ENCODE measurements around the gene JMJD7.

Gene JMJD7

GRCh38 chr15:41883484-41883825, 55.6 kb downstream of the JMJD7 start:
- H3K4me3 ChIP-seq (ENCODE audit: low read depth, low read length): no peak overlapping the region
- H3K9me3 ChIP-seq: no peaks in the 10 kb centered on the region
- no peaks in the 10 kb centered on the region for H3K27me3 ChIP-seq
- DNase-seq: no peak
- no peaks in the 10 kb centered on the region for H3K36me3 ChIP-seq
- peaks cover 2% of the 10 kb centered on the region for H3K4me1 ChIP-seq
- TF ChIP-seq CTCF (IDR thresholded peaks at IDR 0.05; ENCODE audit: low read depth, low read length): no peak

- no peak overlapping the region for H3K4me3 ChIP-seq (ENCODE audit: low read depth, low read length)
- DNase-seq: no peak
- H3K4me1 ChIP-seq: peaks cover 6% of the 10 kb centered on the region
- TF ChIP-seq CTCF (IDR thresholded peaks at IDR 0.05; ENCODE audit: low read depth, low read length): no peak
- no peaks in the 10 kb centered on the region for H3K9me3 ChIP-seq
- H3K36me3 ChIP-seq: no peaks in the 10 kb centered on the region
- no peaks in the 10 kb centered on the region for H3K27me3 ChIP-seq
These were observed 56.6 kb downstream of the JMJD7 start for GRCh38 chr15:41884458-41884857.

GRCh38 chr15:41885321-41885720, 57.4 kb downstream of the JMJD7 start:
- no peaks in the 10 kb centered on the region for H3K9me3 ChIP-seq
- TF ChIP-seq CTCF (IDR thresholded peaks at IDR 0.05; ENCODE audit: low read depth, low read length): no peak
- H3K4me1 ChIP-seq: peaks cover 6% of the 10 kb centered on the region
- H3K36me3 ChIP-seq: no peaks in the 10 kb centered on the region
- H3K4me3 ChIP-seq (ENCODE audit: low read depth, low read length): no peak overlapping the region
- H3K27me3 ChIP-seq: no peaks in the 10 kb centered on the region
- no peak for DNase-seq

- H3K9me3 ChIP-seq: no peaks in the 10 kb centered on the region
- DNase-seq: no peak
- TF ChIP-seq CTCF (IDR thresholded peaks at IDR 0.05; ENCODE audit: low read depth, low read length): no peak
- no peak overlapping the region for H3K4me3 ChIP-seq (ENCODE audit: low read depth, low read length)
- peaks cover 6% of the 10 kb centered on the region for H3K4me1 ChIP-seq
- H3K36me3 ChIP-seq: no peaks in the 10 kb centered on the region
- H3K27me3 ChIP-seq: no peaks in the 10 kb centered on the region
These were observed 57.9 kb downstream of the JMJD7 start for GRCh38 chr15:41885841-41886240.

GRCh38 chr15:41886741-41887140, 58.8 kb downstream of the JMJD7 start:
- no peak for TF ChIP-seq CTCF (IDR thresholded peaks at IDR 0.05; ENCODE audit: low read depth, low read length)
- no peak for DNase-seq
- no peak overlapping the region for H3K4me3 ChIP-seq (ENCODE audit: low read depth, low read length)
- H3K4me1 ChIP-seq: peaks cover 8% of the 10 kb centered on the region
- no peaks in the 10 kb centered on the region for H3K9me3 ChIP-seq
- no peaks in the 10 kb centered on the region for H3K27me3 ChIP-seq
- no peaks in the 10 kb centered on the region for H3K36me3 ChIP-seq

- no peaks in the 10 kb centered on the region for H3K27me3 ChIP-seq
- no peak for TF ChIP-seq CTCF (IDR thresholded peaks at IDR 0.05; ENCODE audit: low read depth, low read length)
- no peak for DNase-seq
- H3K9me3 ChIP-seq: no peaks in the 10 kb centered on the region
- peaks cover 12% of the 10 kb centered on the region for H3K4me1 ChIP-seq
- no peak overlapping the region for H3K4me3 ChIP-seq (ENCODE audit: low read depth, low read length)
- no peaks in the 10 kb centered on the region for H3K36me3 ChIP-seq
These were observed 59.3 kb downstream of the JMJD7 start for GRCh38 chr15:41887161-41887560.
